Superior temporal gyrus (tissue), 1 donor: ENCODE data around the gene MAU2.
"Not testable (repeated sequence)": the region's sequence is repeated elsewhere in the genome, so short reads cannot be mapped to it uniquely, and the experiment has no call there.

Experiments
- DNase-seq: peaks from one replicate; pipeline ENCODE4 v3.0.0-alpha.2; 2016; ENCODE audit errors: extremely low spot score

The MAU2 gene

DNA sequence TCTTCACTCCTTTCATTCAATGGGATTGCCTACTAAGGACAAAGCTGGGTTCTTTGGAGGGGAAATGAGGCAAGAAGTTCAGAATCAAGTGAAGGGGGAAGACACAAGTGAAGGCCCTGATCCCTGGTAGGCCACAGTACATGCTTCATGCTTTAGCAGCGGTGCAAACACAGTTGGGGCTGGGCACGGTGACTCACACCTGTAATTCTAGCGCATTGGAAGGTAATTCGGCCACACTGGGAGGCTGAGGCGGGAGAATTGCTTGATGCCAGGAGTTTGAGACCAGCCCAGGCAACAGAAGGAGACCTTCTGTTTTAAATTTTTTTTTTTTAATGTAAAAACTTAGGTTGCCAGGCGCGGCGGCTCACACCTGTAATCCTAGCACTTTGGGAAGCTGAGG is 61.5 kb downstream of the MAU2 start:
- no peak for DNase-seq

DNA sequence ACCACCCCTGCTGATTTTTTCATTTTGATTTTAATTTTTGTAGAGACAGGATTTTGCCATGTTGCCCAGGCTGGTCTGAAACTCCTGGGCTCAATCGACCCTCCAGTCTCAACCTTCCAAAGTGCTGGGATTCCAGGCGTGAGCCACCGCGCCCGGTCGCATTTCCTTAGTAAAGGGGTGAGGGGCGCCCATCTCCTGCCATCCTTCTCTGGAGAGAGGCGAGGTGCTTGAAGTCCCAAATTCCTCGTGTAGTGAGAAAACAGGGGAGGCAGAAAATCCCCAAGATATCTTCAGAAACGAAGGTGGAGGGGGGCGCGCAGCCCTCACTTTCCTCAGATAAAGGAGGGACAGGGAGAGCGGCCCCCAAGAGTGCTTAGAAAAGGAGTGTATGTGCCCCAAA is 63.9 kb downstream of the MAU2 start:
- DNase-seq, result no peak

DNA sequence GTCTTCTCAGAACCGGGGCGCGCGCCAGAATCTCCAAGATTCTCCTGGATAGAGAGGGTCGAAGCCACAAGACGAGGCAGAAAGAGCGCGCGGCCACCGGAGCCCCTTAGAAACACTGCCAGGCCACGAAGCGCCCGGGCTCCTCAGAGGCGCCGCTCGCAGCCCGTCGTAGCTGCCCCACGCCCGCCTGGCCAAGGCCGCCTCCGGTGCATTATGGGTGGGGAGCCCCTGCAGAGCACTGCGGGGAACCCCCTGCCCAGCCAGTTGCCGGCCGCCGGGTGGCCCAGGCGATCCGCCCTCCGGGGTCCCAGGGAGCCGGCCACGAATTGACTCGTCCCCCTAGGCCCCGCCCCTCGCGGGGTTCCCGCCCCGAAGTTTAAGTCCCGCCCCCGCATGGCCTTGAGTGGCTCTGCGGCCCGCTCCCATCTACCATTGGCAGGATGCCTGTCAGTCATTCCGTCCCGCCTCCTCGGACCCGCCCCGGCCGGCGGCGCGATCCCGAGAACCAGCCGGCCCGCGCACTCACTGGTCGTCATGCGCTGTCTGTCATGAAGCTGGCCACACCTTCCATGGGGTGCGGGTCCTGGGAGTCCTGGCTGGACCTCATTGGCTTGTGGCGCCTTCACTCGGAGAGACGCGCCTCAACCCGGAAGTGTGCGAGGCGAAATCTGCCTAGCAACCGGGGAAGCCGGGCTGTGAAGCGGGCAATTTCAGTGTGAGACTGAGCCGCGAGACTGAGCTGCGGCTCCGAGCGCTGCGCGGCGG is 64.7 kb downstream of the MAU2 start:
- DNase-seq, result peak; percentile 99

DNA sequence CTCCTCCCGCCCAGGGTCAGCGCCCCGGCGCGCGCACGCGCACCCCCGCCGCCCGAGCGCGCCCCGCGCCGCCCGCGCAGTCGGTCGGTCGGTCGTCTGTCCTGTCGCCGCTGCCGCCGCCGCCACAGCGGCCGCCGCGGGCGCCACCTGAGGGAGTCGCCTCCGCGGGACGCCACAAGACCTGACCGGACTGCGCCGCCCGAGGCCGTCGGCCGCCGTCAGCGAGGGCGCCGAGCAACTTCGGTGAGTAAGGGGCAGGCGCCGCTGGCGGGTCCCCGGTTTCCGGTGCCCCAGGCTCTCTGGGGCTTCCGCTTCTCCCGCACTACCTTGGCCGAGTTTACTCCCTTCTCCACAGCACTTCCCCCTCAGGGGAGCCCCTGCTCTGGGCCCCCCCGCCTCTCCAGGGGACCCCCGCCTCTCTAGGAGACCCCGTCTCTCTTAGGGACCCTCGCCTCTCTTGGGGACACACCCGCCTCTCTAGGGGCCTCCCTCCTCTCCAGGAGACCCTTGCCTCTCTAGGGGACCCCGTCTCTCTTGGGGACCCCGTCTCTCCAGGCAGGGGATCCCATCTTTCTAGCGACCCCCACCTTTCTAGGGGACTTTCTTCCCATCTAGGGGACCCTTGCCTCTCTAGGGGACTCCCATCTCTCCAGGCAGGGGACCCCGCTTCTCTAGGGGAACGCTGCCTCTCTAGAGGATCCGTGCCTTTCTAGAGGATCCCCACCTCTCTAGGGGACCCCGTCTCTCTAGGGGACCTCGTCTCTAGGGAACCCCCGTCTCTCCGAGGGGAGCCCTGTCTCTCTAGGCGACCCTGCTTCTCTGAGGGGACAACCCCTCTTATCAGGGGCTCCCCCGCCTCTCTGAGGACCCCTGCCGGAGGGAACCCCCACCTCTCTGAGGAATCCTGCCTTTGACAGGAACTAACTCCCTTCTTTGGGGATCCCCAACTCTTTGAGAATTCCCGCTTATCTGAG is 65.6 kb downstream of the MAU2 start:
- DNase-seq, result no peak

DNA sequence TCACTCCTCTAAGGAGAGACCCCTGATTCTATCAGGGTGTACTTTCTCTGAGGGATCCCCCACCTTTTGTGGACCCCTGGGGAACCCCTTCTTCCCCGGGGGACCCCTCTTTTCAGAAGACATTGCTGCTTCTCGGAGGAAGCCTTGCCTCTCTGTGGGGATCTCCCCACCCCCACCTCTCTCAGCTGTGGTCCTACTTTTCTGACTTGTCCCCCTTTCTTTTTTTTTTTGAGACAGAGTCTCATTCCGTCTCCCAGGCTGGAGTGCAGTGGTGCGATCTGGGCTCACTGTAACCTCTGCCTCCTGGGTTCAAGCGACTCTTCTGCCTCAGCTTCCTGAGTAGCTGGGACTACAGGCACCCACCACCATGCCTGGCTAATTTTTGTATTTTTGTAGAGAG is 66.5 kb downstream of the MAU2 start:
- DNase-seq, result no peak

DNA sequence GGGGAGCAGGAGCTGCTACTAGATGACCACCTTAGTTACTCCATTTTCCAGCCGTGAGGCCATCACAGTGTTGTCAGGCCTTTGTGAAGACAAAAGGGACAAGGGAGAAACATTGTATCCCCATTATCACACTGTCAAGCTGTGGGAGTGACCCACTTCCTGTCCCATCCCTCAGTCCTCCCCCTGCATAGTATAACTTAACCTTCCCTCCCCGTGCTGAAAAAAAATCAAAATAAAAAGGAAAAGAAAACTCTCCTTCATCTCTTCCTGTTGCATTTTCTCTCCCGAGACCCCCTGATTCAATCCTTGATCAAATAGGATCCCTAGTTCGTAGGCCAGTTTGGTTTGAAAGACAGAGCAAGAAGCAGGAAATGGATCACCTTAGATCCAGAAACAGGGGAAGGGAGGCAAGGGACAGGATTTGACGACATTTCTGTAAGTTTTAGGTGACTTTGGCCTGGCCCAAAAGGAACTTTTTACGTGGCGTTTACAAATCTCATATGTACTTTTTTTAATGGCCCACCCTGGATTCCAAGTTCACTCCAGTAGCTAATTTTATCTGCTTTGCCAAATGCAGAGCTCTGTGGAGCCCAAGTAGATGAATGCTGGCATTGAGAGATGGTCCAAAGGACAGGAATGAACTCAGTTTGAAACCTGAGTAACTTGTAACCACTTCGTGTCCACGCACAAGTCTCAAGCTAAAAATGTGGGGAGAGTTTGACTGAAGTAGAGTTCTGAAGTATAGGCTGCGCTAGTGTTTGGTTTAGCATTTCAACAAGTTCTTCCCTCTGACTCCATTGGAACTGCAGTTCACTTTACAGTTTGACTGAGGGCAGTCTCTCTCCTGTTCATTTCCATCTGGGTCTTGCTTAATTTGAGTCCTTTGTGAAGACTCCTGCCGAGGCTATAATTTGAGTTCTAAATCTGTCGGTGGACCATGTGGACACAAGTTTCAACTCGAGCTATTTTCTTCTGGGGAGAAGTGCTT is 68.2 kb downstream of the MAU2 start:
- DNase-seq, result no peak

DNA sequence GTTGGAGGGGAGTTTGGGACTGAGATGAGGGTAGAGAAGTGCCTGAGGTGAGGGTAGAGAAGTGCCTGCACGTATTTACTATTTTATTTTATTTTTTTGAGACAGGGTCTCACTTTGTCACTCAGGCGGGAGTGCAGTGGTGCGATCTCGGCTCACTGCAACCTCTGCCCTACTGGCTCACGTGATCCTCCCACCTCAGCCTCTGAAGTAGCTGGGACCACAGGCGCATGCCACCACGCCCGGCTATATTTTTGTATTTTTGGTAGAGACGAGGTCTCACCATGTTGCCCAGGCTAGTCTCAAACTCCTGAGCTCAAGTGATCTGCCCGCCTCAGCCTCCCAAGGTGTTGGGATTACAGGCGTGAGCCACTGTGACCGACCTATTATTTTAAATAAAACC is 69.1 kb downstream of the MAU2 start:
- not testable (repeated sequence) for DNase-seq

DNA sequence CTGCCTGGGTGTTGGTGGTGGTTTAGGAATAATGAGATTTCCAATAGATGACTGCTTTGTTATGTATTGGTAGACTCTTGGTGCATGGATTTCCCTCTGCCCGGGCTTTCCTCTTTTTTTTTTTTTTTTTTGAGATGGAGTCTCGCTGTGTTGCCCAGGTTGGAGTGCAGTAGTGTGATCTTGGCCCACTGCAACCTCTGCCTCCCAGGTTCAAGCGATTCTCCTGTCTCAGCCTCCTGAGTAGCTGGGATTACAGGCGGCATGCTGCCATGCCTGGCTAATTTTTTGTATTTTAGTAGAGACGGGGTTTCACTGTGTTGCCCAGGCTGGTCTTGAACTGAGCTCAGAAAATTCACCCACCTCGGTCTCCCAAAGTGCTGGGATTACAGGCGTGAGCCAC is 73.7 kb downstream of the MAU2 start:
- DNase-seq, result not testable (repeated sequence)

DNA sequence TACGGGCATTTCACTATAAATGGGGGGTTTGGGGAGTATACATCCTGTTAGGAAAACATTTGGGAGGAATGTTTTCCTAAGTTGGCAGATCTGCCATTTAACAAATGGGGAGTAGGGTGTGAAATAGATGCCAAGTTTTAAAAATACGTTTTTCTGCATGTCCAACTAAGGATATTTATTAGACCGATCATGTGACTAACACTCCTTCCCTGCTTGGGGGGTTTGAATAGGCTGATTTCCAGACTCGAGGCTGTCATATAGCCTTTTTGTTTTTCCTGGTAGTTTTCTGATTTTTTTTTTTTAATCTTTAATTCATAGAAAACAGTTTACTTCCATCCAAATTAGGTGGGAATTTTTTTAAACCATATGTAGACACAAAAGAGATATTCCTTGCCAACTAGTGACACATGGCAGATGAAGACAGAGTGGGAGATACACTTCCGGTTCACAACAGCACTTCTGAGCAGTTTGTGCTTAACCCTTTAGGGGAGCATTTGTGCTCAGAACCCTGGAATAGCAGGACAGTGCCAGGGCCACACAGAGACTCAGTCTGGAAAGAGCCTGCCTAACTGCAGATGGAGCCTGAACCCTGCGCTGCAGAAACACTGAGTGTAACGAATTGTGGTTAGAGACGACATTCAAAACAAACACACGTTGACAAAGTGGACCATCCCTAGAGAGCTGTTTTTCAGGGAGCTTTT is 79.3 kb downstream of the MAU2 start:
- no peak for DNase-seq

DNA sequence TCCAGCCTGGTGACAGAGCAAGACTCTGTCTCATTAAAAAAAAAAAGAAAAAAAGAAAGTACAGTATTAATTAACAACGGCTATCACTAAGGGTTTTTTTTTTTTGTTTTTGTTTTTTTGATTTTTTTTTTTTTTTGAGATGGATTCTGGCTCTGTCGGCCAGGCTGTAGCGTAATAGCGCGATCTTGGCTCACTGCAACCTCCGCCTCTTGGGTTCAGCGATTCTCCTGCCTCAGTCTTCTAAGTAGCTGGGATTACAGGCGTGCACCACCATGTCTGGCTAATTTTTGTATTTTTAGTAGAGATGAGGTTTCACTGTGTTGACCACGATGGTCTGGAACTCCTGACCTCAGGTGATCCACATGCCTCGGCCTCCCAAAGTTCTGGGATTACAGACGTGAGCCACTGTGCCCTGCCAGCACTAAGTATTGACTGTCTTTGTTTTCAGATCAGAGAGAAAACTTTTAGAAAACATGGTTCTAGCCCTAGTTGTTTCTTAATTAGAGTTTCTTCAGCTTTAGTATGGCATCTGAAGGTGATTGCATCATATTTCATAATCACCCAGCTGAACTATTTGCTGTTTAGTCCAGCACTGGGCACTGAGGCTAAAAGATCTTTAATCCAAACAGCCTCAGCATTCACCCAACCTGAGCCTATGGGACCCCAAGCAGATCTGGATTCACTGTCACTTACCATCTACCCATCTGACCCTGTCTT is 82.2 kb downstream of the MAU2 start:
- no peak for DNase-seq

DNA sequence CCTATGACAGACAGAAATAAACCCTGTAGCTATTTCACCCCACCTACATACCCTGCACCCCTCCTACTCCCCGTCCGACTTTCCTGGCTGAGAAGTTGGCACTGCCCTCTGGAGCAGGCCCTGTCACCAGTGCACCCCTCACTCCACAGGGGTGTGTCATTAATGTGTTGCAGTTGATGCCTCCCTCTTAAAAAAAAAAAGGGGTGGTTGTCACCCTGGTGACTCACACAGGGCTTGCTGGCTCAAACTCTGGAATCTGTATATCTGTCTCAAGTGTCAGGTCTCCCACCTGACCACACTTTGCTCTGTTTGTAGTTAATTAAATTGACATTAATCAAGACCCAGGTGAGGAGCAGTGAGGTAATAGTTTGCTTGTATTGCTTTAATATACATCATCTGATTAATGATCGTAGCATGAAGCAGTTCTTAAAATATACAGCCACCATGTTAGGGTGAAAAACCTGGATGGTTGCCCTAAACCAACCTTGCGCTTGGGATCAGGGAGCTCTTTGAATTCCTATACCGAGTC is 82.8 kb downstream of the MAU2 start:
- DNase-seq, result no peak

DNA sequence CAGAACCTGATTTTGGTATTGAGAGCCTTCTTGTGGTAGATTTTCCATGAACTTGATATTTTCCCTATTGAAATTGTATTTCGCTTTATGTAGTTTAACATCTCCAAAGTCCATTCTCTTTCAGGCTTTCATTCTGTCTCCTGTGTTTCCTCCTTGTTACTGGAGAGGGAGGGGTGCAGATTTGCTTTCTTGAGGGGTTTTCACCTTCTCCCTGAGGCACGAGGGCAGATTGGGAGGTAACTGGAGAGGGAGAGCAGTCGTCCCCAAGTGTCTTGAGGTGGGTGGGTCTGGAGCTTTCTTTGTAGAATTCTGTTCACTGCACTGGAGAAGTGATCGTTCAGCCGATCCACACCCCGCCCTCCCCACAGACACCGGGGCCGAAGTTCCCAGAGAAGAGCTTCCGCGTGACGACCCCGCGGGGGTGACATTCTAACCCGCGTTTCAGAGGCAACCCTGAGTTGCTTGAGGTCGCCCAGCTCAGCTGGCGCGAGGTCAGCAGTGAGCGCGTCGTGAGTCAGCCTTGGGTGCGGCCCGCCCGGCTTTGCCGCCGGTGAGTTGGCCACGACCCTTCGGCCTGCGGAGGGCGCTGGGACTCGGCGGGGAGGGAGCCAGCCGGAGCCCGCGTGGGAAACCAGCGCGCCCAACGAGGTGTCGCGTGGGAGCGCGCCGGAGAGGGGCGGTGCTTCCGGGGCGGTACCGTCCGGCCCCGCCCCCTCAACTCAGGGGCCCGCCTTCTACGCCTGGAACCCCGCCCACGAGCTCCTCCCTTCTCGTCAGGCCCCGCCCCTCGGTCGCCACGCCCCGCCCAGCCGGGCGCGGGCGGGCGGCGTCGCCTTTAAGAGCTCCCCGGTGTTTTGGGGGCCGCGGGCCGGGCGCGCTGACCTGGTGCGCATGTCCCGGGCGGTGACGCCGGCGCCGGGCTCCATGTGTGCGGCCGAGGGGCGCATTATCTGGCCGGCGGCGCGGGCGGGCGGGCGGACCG is 84.5 kb downstream of the MAU2 start, which contains the start of gene GATAD2A:
Gene GATAD2A, plus strand, starts transcription at position 797 of the 982 bp plus-strand sequence. CDS start 59,671 bp downstream, outside the sequence.
- peak; percentile 93 for DNase-seq

DNA sequence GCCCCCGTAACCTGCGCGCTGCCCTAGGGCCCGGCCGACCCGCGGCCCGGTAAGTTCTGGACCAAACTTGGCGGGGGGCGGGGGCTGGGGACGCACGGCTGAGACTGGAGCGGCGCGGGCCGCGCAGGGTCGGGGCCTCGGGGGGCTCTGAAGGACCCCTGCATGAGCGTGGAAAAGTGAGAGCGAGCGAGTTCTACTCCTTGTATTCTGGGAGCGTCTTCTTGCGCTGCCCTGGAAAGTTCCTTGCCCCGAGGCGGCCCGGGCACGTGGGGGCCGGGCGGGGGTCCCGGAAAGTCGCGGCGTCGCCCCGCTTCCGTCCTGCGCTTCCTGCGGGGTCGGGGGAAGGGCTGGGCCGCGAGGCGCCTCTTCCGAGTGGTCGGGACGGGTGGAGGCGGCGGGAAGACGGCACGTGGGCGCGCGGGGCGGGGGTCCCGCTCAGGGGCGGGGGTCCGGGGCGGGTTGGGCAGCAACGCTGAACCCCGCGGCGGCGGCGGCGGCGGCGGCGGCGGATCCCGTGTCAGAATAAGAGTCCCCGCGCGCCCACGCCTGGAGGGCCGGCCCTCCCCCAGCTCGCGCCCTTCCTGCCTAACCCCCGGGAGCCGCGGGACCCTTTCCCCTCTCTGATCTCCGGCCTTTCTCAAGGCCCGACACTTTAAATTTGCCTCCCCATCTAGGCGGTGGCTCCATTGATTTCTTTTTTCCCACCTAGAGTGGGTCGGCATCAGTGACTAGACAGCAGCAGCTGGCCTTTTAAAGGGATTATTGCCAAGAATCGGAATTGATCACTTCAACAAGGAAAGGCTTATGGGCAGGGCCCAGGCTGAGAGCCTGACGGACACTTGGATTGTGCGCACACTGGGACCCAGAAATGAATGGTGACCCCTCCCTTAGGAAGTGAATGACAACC is 85.6 kb downstream of the MAU2 start:
- no peak for DNase-seq

DNA sequence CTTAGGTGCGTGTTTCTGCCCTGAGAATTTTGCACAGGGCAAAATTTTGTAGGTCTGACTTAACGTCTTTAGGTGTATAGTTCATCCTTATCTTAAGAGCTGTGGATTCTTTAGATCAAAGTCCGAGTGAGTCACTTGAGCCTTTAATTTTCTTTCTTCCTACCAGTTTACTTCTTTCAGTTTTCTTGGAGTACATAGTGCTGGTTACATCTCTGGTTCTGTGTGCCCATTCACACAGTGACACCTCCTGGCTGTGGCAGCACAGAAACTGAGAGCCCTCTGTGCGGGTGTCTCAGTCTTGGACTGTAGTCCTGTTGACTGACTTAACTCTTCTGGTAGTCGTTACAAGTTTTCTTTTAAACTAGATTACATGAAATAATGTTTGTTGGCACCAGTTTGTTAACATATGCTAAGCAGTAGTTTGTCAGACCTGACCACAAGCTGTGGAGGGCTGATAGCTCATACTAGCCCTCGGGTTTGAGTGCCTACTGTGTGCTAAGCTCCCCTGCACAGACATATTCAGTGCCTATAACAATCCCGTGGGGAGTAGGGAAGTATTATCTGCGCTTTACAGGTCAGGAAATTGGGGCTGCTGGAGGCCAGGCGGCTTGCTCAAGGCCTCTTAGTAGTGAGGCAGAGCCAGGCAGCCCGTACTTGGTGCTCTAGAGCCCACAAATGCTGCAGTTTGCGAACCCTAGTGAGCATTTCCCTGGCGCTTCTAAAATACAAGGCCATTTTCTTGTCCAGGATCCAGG is 86.4 kb downstream of the MAU2 start:
- DNase-seq, result peak; percentile 72

DNA sequence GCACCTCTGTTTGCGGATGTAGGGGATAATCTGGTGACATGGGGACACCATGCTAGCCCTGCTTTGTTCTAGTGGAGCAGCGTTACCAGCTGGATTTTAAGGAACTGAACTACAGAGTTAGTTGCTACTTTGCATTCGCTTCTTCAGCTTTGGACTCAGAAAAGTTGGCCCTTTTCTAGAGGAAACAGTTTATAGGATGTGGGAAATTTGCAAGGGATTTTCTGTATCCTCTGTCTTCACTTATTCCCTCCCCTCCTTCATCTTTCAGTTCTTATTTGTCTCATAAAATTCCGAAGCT is 87.0 kb downstream of the MAU2 start:
- DNase-seq, result no peak
